ENCODE data around the gene RNF44.

DNA sequence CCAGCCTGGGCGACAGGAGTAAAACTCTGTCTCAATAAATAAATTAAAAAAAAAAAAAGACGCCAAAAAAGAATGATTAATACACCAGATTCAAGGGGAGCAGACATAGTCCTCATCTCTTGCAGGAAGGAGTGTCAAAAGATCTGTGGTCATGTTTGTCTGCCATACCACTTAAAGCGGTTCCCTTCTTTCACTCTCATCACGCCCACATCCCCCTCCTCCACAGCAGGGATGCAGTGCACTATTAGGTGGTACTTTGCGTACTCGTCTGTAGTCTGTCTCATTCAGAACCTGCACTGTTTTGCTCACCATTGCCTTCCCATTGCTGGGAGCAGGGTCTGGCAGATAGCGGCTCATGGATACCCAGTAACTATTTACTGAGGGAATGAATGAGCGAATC lies 23.2 kb upstream of the RNF44 start:
- TF ChIP-seq, protein P1, sequence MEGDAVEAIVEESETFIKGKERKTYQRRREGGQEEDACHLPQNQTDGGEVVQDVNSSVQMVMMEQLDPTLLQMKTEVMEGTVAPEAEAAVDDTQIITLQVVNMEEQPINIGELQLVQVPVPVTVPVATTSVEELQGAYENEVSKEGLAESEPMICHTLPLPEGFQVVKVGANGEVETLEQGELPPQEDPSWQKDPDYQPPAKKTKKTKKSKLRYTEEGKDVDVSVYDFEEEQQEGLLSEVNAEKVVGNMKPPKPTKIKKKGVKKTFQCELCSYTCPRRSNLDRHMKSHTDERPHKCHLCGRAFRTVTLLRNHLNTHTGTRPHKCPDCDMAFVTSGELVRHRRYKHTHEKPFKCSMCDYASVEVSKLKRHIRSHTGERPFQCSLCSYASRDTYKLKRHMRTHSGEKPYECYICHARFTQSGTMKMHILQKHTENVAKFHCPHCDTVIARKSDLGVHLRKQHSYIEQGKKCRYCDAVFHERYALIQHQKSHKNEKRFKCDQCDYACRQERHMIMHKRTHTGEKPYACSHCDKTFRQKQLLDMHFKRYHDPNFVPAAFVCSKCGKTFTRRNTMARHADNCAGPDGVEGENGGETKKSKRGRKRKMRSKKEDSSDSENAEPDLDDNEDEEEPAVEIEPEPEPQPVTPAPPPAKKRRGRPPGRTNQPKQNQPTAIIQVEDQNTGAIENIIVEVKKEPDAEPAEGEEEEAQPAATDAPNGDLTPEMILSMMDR (IDR thresholded peaks at IDR 0.05) = no peak
- no peak for TF ChIP-seq POLR2A (IDR thresholded peaks at IDR 0.05)
